Forelimb muscle (tissue), 1 donor: Measurements from ENCODE around the gene PTGER1. TPM values are rescaled to one million over a fixed set of nuclear protein-coding genes. Genes with fewer than 3 reads are reported as not detected.
"Not testable (repeated sequence)": the region's sequence is repeated elsewhere in the genome, so short reads cannot be mapped to it uniquely, and the experiment has no call there.

ENCODE experiments used
- DNase-seq: peaks from one replicate; pipeline ENCODE4 v3.0.0-alpha.2; 2013; ENCODE audit warnings: low read depth
- polyA plus RNA-seq: library from polyadenylated mRNA; unstranded; fragments of 120-200 nt; gene quantifications from one replicate; pipeline ENCODE4 v1.2.1, GENCODE V29; 2013; ENCODE audit not compliant: insufficient read length

The PTGER1 gene, protein sequence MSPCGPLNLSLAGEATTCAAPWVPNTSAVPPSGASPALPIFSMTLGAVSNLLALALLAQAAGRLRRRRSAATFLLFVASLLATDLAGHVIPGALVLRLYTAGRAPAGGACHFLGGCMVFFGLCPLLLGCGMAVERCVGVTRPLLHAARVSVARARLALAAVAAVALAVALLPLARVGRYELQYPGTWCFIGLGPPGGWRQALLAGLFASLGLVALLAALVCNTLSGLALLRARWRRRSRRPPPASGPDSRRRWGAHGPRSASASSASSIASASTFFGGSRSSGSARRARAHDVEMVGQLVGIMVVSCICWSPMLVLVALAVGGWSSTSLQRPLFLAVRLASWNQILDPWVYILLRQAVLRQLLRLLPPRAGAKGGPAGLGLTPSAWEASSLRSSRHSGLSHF
- polyA plus RNA-seq: not detected

DNA sequence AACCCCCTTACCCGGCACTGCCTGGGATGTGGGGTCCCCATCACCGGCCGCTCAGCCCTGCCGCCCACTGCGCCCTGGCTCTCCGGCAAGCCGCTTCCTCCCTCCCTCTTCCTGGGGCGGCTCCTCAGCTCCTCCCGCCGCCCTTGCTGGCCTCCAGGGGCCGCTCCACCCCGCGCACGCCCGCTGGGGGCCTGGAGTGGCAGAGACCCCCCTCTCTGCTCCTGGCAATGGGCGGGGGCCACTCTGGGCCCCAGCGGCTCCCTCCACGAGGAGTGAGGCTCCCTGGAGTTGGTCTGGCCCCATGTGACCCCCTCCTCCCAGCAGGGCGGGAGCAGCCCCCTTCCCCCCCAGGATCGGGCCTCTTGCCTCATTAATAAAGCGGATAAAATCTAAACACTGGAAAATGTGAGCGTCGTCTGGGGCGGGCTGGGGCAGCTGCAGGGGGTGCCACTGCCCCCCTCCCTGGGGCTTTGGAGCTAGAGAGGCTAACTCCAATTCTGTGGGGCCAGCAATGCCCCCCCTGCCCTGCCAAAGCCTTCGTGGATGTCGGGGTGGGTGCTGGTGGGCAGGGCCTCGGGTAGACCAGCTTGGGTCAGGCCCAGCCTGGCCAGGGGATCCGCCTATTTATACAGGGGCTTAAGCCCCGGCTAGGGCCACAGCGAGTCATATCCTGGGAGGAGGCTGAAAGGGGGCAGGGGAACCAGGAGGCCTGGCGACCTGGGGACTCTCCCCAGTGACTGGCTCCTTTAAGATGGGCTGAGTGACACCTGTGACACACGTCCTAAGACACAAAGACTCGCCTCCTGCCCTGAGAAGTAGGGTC lies at the start of gene PTGER1:
TSS of gene PTGER1 (minus strand) at position 104 of the 823 bp plus-strand sequence. CDS start 1,034 bp downstream, outside the sequence.
- no peak for DNase-seq

DNA sequence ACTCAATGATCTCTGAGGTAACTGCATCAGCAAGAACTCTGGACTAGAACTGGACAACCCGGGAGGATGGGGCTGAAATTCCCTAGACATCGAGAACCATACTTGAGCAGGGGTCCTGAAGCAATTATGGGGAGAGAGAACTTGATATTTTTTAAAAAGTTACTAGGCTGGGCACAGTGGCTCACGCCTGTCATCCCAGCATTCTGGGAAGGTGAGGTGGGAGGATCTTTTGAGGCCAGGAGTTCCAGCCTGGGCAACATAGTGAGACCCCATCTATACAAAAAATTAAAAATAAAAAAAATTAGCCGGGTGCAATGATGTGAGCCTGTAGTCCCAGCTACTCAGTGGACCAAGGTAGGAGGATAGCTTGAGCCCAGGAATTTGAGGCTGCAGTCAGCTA lies 45.4 kb upstream of the PTGER1 start:
- DNase-seq: no peak

DNA sequence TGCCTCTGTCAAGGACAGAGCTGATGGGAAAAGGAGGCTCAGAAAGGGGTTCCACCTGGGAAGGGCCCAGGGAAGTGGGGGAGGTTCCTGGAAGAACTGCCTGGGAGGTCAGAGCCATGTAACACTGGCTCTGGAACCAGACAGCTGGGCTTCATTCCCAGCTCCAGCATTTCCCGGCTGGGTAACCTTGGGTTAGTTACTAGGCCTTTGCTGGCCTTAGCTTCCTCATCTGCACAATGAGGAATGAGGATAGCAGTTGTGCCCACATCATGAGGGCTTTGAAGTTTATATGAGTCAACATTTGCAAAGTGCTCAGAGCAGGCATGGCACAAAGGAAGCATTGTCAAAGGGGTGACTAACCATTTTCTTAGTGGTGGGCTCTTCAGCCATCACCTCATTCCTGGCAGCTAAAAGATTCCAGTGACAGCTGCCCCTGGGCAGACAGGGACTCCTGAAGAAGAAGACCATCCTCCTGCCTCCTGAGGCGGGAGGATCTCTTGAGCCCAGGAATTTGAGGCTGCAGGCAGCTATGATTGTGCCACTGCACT lies 44.8 kb upstream of the PTGER1 start:
- no peak for DNase-seq

DNA sequence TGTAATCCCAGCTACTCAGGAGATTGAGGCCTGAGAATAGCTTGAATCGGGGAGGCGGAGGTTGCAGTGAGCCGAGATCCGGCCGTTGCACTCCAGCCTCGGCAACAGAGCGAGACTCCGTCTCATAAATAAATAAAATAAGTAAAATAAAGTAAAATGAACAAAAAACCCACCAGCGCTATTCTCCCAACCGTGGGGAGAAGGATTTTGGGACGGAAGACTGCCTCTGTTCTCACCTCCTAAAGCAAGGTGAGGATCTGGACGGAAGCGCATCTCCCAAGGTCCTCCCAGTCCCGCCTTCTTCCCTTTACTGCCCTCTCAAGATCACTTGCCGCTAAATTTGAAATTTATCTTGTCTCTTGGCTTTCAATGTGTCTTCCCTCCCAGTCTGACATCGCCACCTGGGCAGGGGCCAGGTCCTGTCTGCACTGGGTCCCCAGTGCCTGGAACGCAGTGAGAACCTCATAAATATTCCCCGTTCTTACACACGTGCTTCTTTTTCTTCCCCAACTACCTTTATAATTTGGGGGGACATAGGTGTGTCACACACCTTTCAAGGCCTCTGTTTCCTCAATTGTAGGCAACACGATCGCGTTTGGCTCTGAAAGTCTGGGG lies 44.2 kb upstream of the PTGER1 start:
- no peak for DNase-seq

DNA sequence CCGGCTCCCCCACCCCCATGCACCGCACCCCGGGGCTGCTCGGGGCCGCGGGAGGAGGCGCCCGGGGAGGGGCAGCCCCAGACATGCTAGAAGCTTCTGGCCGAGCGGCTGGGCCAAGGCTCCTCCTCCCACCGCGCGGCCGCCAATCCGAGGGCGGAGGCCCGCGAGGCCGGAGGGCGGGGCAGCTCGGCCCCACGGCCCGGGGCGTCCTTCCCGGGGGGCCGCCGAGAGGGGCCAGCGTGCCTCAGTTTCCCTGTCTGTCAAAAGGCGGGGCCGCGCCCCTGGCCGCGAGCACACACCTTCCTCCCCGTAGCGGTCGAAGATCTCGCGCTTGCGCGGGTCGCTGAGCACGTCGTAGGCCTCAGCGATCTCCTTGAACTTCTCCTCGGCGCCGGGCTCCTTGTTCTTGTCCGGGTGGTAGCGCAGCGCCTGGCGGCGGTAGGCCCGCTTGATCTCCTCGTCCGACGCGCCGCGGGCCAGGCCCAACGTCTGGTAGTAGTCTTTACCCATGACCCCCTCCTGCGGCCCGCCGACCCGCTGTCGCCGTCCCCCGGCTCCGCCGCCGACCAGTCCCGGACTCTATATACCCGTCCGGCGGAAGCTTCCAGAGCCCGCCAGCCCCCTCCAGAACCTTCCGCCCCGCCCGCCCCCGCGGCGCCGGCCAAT lies 42.8 kb upstream of the PTGER1 start, which contains the start of gene DNAJB1:
TSS of gene DNAJB1 (minus strand) at position 558 of the 666 bp plus-strand sequence. CDS start at position 510, 48 bp downstream.
- DNase-seq: no peak

DNA sequence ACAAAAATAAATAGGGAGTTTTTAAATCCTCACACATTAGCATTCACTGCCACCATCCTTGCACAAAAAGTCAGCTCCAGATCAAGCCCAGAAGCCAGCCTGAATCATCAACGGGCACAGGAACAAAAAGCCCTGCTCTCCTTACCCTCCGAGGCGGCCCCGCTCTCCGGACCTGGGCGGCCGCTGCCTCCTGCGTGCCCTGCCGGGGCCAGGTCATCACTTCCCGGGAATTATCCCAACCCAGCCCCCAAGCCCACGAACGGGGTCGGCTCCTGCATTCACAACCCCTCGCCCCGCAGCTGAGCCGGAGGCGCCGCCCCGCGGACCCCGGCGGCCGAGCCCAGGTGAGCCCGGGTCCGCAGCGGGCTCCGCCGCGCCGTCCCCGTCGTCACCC lies 42.3 kb upstream of the PTGER1 start:
- DNase-seq: no peak

DNA sequence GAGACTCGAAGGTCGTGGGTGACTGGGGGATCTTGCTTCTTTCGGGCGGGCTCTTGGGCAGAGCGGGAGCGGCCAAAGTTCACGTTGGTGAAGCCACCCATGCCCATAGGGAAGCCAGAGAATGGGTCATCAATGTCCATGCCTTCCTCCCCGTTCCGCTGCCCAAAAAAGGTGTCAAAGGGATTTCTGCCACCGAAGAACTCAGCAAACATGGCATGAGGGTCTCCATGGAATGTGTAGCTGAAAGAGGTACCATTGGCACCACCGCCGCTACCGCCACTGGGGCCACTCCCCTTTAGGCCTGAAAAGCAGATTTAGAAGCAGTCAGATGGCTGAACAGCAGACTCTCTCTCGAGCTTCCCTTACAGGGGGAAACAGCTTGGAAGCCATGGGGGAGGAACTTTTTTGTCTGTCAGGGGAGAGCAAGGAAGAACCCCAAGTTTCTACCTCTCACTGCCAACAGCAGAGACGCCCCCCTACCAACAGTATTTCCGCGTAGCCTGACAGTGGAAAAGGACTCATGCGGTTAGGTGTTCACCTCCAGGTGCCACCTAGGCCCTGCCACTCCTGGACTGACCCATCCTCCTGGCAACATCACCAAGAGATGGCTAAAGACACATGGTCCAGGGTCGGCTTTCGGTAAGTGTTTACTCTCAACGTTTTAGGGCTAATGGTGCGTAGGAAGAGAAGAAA lies 41.7 kb upstream of the PTGER1 start:
- no peak for DNase-seq

DNA sequence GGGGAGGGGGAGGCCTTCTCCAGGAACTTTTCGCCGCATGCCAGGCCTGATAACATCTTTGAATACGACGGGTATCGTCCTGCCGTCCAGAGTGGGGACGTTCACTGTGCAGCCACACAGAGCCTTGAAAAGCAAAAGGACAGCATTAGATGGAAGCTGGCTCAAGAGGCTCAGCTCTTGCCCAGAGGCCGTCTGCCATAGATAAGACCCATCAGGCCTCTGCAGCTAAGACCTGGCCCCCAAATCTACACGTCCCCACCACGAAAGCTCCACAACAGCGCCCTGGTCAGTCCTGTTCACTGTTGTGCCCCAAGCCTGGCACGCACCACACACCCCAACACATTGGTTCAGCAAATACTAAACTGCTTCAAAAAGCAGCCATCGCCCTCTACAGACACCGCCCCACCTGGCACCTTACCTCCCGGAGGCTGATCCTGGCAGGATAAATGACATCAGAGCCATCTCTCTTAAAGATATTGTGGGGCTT lies 40.9 kb upstream of the PTGER1 start:
- DNase-seq: no peak

DNA sequence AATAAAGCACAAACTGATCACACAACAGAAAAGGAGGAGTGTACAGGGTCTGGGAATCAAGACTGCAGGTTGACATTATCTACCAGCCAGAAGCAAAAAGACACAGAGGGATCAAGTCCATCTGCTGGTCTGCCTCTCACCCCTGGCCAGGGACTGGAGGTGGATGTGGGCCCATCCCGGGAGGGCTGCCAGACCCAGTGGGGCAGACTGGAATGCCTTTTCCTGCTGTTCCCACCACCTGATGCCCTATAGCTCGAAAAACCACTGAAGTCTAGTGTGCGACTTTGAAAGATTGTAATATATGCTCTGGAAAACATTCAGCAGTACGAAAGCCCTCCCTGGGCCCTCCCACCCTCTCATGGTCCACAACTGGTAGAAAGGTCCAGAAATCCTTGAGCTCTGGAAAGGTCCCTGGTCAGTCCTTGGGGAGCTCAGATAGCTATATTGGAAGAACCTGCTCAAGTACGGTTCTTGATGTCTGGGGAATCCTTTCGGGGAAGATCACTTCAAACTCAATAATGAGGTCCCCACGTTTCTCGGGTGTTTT lies 40.4 kb upstream of the PTGER1 start:
- DNase-seq: no peak

DNA sequence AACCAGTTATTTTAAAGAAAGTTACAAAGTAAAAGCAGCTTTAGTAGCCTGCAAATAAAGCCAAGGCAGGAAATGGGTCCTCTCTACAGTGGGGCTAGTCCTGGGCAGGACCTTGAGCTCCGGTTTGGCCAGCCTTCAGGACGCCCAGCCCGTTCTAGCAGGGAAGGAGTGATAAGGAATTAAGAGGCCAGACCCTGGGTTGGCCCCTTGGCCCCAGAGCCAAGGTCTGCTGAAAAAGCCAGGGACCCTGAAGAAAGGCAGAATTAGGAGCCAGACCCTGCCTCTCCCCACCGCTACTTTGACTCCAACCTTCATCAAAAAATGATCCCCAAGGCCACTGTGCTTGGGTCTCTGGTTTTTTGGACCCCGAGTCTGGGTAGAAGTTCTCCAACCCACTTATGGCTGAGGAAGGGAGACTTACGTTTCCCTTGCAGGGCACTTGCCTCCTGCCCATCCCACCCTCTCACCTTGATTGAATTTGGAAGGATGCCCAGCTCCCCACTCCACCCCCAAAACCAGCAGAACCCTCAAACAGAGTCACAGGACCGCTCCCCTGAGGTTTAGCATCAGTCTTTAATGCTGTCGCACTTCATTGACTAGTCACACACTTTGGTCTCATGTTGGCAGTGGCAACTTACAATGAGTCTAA lies 39.2 kb upstream of the PTGER1 start:
- DNase-seq: no peak

DNA sequence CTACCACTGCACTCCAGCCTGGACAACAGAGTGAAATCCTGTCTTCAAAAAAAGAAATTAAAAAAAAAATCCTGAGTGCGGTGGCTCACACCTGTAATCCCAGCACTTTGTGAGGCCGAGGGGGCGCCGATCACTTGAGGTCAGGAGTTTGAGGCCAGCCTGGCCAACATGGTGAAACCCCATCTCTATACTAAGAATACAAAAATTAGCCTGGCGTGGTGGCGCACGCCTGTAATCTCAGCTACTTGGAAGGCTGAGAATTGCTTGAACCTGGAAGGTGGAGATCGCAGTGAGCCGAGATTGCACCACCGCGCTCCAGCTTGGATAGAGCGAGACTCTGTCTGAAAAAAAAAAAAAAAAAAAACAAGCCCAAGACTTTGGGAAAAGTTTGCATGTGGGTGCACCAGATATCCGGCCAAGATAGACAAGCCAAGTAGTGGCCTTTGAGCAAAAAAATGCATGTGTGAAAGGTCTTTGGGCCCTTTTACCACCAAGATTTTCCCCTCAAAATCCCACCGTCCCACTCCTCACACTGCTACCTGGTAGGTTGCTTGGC lies 37.3 kb upstream of the PTGER1 start:
- DNase-seq: no peak

DNA sequence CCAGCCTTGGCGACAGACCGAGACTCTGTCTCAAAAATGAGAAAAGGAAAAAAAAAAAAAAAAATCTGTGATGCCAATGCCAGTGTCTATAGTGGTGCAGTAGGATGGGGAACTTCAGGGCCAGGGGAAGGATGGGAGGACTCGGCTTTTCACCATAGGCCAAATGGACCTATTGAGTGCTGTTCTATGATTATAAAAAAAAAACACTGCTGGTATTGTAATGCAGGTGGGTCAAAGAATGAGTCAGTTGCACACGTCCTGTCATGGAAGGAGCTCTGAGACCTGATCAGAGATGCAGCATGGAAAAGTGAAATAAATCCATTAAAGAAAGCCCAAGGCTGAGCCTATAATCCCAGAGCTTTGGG lies 36.1 kb upstream of the PTGER1 start:
- no peak for DNase-seq

DNA sequence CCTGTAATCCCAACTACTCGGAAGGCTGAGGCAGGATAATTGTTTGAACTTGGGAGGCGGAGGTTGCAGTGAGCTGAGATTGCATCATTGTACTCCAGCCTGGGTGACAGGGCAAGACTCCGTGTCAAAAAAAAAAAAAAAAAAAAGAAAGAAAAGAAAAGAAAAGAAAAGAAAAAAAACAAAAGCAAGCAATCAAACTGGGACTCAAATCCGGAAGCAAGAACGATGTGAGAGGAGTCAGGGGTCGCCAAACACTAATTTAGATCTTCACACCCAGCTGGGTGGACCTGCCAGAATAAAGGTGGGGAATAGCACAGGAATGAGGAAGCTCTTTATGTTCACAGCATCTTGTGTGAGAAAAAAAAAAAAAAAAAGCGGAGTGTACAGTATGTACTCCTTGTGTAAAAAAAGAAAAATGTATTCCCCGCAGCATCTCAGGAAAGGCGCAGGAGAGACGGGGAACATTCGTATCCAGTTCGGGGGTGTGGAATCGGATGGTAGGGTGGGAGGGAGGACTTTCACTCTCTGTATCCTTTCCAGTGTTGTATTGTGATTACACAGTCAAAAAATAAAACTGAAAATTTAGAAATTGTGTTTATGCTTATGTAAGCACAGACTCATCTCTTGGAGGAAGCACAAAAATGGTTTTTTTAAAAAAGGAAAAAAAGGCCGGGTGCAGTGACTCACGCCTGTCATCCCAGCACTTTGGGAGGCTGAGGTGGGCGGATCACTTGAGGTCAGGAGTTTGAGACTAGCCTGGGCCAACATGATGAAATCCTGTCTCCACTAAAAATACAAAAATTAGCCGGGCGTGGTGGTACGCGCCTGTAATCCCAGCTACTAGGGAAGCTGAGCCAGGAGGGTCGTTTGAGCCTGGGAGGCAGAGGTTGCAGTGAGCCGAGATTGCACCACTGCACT lies 35.4 kb upstream of the PTGER1 start:
- no peak for DNase-seq

DNA sequence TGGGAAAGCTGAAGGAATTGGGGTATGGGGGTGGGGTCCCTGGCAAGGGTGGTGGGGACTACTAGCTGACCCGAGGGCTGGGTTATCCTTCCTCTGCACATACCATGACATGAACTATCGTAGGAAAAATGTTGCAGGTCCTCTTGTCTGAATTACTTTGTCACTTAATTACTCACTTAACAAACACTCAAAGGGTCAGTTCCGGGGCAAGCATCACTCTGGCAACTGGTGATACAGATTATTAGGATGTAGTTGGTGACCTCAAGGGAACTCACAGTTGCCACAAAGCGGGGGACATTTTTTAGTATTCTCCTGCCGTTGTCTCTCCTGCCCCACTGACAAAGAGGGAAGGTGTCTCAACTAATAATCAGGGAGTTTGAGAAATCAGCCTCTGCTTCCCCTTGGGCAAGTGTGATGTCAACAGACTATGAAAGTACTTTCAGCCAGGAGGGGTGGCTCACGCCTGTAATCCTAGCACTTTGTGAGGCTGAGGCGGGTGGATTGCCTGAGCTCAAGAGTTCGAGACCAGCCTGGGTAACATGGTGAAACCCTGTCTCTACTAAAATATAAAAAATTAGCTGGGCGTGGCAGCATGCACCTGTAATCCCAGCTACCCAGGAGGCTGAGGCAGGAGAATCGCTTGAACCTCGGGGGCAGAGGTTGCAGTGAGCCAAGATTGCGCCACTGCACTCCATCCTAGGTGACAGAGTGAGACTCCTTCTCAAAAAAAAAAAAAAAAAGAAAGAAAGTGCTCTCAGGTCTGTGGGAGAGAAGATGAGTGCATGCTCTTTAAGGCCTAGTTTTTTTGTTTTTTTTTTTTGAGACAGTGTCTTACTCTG lies 32.8 kb upstream of the PTGER1 start:
- no peak for DNase-seq

DNA sequence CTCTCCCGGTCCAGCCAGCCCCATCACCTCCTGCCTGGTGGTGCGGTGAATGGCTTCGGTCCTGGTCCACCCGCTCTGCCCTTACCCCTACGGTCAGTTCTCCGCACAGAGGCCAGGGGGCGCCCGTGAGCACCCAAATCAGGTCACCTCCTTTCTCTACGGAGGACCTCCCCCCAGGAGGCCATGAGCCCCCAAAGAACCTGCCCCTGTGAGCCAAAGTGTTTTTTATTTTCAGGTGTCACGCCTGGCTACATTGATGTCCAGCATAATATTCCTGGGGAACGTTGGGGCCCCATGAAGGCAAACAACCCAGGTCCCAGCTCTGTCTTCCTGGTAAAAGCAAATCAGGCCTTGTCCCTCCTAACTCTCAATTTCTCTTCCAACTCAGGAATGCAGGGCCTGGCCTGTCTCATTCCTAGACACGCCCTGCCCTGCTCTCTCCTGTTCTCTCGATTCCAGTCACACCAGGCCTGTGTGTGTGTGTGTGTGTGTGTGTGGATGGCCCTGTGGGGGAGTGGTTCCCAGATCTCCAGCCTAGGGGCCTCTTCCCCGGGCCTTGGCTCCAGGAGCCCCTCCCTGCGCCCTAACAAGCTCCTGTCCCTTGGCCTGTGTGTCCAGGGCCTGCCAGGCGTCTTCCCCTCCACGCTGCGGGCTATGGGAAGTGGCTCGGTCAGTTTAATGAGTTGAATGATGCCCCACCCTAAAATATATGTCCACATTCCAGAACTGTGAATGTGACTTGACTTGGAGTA lies 30.5 kb upstream of the PTGER1 start:
- no peak for DNase-seq

DNA sequence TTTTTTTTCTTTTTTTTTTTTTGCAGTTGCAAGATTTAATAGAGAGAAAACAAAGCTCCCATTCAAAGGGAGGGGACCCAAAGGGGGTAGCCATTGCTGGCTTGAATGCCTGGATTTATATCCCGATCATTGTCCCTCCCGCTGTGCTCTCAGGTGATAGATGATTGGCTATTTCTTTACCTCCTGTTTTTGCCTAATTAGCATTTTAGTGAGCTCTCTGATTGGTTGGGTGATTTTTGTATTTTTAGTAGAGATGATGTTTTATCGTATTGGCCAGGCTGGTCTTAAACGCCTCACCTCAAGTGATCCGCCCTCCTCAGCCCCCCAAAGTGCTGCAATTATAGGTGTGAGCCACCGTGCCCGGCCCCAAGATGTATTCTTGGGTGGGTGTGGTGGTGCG lies 29.4 kb upstream of the PTGER1 start:
- not testable (repeated sequence) for DNase-seq

DNA sequence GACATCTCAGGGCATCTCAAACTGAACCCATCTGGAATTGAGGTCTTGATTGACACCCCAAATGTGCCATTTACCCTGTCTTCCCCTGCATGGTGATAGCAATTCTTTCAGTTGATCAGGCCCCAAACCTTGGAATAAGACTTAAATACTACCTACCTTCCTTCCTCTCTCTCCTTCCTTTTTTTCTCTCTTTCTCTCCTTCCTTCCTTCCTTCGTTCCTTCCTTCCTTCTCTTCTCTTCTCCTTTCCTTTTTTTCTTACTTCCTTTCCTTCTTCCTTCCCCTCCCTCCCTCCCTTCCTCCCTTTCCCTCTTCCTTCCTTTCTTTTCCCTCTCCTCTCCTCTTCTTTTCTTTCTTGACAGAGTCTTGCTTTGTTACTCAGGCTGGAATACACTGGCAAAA lies 28.1 kb upstream of the PTGER1 start:
- no peak for DNase-seq
